Natural killer cell (primary cell): Measurements from ENCODE around the gene CDR2. TPM values are rescaled to one million over a fixed set of nuclear protein-coding genes. Genes with fewer than 3 reads are reported as not detected.

Source experiments
- ATAC-seq, 3 donors: fragments of 150-1000 bp in 2 of 3; fragments of 200-7000 bp in 1 of 3; cut with Tn5 transposase; 1 replicate in 1 of 3; 2 replicates in 2 of 3; pipeline ENCODE4 v1.10.0; 2021; ENCODE audit warnings: mild to moderate bottlenecking in 2 of 3, moderate library complexity in 2 of 3
- DNase-seq, 2 donors: peaks; one replicate each; pipeline versions ENCODE4 v3.0.0 to v3.0.0-alpha.2; 2013 to 2021; ENCODE audit warnings: mixed read lengths in 1 of 2
- H3K27ac ChIP-seq: one replicate; pipeline ENCODE4 v1.5.1; 2013; ENCODE audit warnings: mild to moderate bottlenecking, low read length
- H3K27me3 ChIP-seq: one replicate; pipeline ENCODE4 v1.6.1; 2013; ENCODE audit warnings: low read length; ENCODE audit not compliant: control insufficient read depth, insufficient read depth
- H3K36me3 ChIP-seq: one replicate; pipeline ENCODE4 v1.6.1; 2013; ENCODE audit warnings: low read length; ENCODE audit not compliant: control insufficient read depth, insufficient read depth
- H3K4me1 ChIP-seq: one replicate; pipeline ENCODE4 v1.6.1; 2013; ENCODE audit warnings: low read length; ENCODE audit not compliant: control insufficient read depth, insufficient read depth
- H3K4me3 ChIP-seq: one replicate; pipeline ENCODE4 v1.5.1; 2013; ENCODE audit warnings: low read length
- H3K9me3 ChIP-seq: one replicate; pipeline ENCODE4 v1.6.1; 2013; ENCODE audit warnings: low read length; ENCODE audit not compliant: control insufficient read depth, insufficient read depth
- H3K27ac Mint-ChIP-seq, 2 donors: one replicate each; pipeline ENCODE4 v1.8.0; 2022; ENCODE audit warnings: mild to moderate bottlenecking in 2 of 2, mixed read lengths in 2 of 2, moderate library complexity in 1 of 2
- H3K27me3 Mint-ChIP-seq, 2 donors: one replicate each; pipeline ENCODE4 v1.8.0; 2022; ENCODE audit warnings: low read depth in 2 of 2, mixed read lengths in 2 of 2
- H3K36me3 Mint-ChIP-seq: one replicate; pipeline ENCODE4 v1.8.0; 2022; ENCODE audit warnings: mixed read lengths
- H3K4me1 Mint-ChIP-seq, 2 donors: one replicate each; pipeline ENCODE4 v1.8.0; 2022; ENCODE audit warnings: mixed read lengths in 2 of 2
- H3K4me3 Mint-ChIP-seq: one replicate; pipeline ENCODE4 v1.8.0; 2022; ENCODE audit warnings: mild to moderate bottlenecking, moderate library complexity, mixed read lengths
- H3K9me3 Mint-ChIP-seq, 2 donors: one replicate each; pipeline ENCODE4 v1.8.0; 2022; ENCODE audit warnings: mixed read lengths in 2 of 2
- WGBS: methylation state at CpG from one replicate; pipeline ENCODE4 v1.1.7; 2013; ENCODE audit warnings: missing lambda C conversion rate; ENCODE audit not compliant: insufficient coverage; 5-methylcytosine and 5-hydroxymethylcytosine counted together
- intact Hi-C: fragments of 100-400 bp; cut with micrococcal nuclease; formaldehyde crosslinking; loops from one replicate; pipeline ENCODE4 v1.14.2; 2022
- total RNA-seq, 4 donors: library from RNA; stranded (reverse); fragments of 120-200 nt in 1 of 4; gene quantifications; one replicate each; pipeline versions ENCODE4 v1.2.3 to v1.2.4, GENCODE V29; 2013 to 2022
- TF ChIP-seq, protein P1 (sequence below): fragments of 200-600 bp; IDR thresholded peaks from one replicate; pipeline ENCODE4 v1.8.0; 2022; ENCODE audit warnings: antibody characterized with exemption

CDR2 gene
- total RNA-seq, 3 donors from 2014 or later (not counting 1 experiment from before 2014, with no cell fraction given): 11.2 to 24.3 (median 19.4) TPM

DNA sequence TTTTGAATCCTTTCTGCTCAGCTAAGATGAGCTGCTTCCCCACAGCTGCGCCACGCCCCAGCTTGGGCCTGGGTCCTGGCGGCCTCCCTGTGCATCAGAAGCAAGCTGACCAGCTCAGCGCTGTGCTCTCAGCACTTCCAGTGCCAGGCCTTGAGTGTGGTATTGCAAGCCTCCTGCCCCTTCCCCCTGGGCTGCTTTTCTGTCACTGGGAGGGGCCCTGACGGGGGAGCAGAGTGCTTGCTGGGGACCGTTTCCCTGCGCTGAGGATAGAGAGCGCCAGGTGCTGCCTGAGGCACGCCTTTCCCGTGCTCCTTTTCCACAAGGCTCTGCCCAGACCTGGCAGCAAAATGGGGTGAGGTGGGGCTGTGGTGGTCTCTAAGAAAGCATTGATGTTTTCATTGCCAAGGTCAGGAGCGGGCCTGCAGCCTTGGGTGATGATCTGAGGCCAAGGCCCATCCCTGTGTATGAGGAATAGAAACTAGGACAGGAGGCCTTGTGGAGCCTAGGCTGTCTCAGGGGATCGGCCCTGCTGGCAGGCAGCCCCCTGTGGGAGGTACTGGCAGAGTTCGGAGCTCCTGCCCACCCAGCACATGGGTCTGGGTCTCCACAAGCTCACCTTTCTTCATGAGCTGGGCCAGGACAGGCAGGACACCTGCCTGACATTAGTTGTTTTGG is 47.5 kb downstream of the CDR2 start:
- DNase-seq (peak in 1 of 2 donors; percentile 4), ATAC-seq (no peak)
- intact Hi-C loops: no loop called here
- H3K27me3 Mint-ChIP-seq: no peaks in the 10 kb centered on the region
- peaks cover 7% of the 10 kb centered on the region for H3K36me3 Mint-ChIP-seq
- H3K27ac Mint-ChIP-seq: no peak overlapping the region
- Histone ChIP-seq H3K9me3 (no peaks in the 10 kb centered on the region), H3K27ac (no peak overlapping the region), H3K4me3 (no peak overlapping the region), H3K27me3 (no peaks in the 10 kb centered on the region), H3K36me3 (peaks cover 69% of the 10 kb centered on the region), H3K4me1 (no peaks in the 10 kb centered on the region)
- WGBS: 94% methylated on average over 13 of the region's 13 CpGs
- H3K4me1 Mint-ChIP-seq: peaks cover 0 to 8% of the 10 kb centered on the region in 2 donors
- H3K4me3 Mint-ChIP-seq: no peak overlapping the region
- TF ChIP-seq, protein P1, sequence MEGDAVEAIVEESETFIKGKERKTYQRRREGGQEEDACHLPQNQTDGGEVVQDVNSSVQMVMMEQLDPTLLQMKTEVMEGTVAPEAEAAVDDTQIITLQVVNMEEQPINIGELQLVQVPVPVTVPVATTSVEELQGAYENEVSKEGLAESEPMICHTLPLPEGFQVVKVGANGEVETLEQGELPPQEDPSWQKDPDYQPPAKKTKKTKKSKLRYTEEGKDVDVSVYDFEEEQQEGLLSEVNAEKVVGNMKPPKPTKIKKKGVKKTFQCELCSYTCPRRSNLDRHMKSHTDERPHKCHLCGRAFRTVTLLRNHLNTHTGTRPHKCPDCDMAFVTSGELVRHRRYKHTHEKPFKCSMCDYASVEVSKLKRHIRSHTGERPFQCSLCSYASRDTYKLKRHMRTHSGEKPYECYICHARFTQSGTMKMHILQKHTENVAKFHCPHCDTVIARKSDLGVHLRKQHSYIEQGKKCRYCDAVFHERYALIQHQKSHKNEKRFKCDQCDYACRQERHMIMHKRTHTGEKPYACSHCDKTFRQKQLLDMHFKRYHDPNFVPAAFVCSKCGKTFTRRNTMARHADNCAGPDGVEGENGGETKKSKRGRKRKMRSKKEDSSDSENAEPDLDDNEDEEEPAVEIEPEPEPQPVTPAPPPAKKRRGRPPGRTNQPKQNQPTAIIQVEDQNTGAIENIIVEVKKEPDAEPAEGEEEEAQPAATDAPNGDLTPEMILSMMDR: no peak
- H3K9me3 Mint-ChIP-seq: no peaks in the 10 kb centered on the region

DNA sequence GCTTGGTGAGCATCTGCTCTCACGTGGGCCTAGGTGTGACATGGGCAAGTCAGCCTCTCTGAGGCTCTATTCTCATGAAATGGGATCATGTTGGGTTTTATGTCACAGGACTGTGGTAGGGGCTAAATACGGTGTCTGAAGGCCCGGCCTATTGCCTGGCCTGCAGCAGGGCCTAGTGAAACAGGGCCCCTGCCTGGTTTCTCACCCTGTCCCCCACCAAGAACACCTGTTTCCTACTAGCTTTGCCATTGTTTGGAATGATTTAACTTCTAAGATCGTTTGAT is 48.1 kb downstream of the CDR2 start:
- no peak for DNase-seq
- Mint-ChIP-seq H3K36me3 (peaks cover 2% of the 10 kb centered on the region), H3K4me1 (peaks cover 2 to 8% of the 10 kb centered on the region in 2 donors), H3K9me3 (no peaks in the 10 kb centered on the region), H3K27me3 (no peaks in the 10 kb centered on the region), H3K27ac (no peak overlapping the region), H3K4me3 (no peak overlapping the region)
- Histone ChIP-seq H3K9me3 (no peaks in the 10 kb centered on the region), H3K4me1 (no peaks in the 10 kb centered on the region), H3K36me3 (peaks cover 70% of the 10 kb centered on the region), H3K27ac (no peak overlapping the region), H3K4me3 (no peak overlapping the region), H3K27me3 (no peaks in the 10 kb centered on the region)
- TF ChIP-seq, protein P1: no peak
- 84% methylated on average over 4 of the region's 4 CpGs for WGBS
- ATAC-seq: no peak
- intact Hi-C loops: no loop called here

DNA sequence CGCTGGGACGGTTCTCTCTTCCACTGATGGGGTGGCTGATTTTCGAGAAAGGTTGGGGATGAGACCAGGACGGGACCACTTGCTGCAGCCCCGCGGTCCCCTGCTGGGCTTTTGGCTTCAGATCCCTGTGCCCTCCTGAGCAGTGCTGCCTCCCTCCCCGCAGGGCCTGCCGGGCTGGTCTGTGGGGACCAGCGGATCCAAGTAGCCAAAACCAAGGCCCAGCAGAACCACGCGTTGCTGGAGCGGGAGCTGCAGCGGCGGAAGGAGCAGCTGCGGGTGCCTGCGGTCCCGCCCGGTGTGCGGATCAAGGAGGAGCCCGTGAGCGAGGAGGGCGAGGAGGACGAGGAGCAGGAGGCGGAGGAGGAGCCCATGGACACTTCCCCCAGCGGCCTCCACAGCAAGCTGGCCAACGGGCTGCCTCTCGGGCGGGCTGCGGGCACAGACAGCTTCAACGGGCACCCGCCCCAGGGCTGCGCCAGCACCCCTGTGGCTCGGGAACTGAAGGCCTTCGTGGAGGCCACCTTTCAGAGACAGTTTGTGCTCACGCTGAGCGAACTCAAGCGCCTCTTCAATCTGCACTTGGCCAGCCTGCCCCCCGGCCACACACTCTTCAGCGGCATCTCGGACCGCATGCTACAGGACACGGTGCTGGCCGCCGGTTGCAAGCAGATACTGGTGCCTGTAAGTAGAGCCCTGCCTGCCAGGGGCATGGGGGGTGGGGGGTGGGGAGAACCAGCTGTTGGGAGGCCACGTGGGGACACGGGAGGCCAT is 48.6 kb downstream of the CDR2 start:
- H3K27me3 ChIP-seq: no peaks in the 10 kb centered on the region
- Mint-ChIP-seq H3K4me3 (no peak overlapping the region), H3K27ac (no peak overlapping the region), H3K4me1 (peaks cover 6 to 12% of the 10 kb centered on the region in 2 donors), H3K36me3 (peaks cover 6% of the 10 kb centered on the region), H3K27me3 (no peaks in the 10 kb centered on the region), H3K9me3 (no peaks in the 10 kb centered on the region)
- intact Hi-C loops: no loop called here
- no peak overlapping the region for H3K27ac ChIP-seq
- DNase-seq: peak in 1 of 2 donors; percentile 5
- H3K4me1 ChIP-seq: no peaks in the 10 kb centered on the region
- WGBS: 96% methylated on average over 46 of the region's 46 CpGs
- H3K4me3 ChIP-seq: no peak overlapping the region
- TF ChIP-seq, protein P1: no peak
- no peak for ATAC-seq
- no peaks in the 10 kb centered on the region for H3K9me3 ChIP-seq
- peaks cover 71% of the 10 kb centered on the region for H3K36me3 ChIP-seq
